ENCODE measurements around the gene GOLGB1.
A peak's percentile ranks its signal among the peaks of the same experiment; 100 is the strongest.
"Not testable (repeated sequence)": the region's sequence is repeated elsewhere in the genome, so short reads cannot be mapped to it uniquely, and the experiment has no call there.

The GOLGB1 gene

DNA sequence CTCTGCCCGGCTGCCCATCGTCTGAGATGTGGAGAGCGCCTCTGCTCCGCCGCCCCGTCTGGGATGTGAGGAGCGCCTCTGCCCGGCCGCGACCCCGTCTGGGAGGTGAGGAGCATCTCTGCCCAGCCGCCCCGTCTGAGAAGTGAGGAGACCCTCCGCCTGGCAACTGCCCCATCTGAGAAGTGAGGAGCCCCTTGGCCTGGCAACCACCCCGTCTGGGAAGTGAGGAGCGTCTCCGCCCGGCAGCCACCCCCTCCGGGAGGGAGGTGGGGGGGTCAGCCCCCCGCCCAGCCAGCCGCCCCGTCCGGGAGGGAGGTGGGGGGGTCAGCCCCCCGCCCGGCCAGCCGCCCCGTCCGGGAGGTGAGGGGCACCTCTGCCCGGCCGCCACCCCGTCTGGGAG lies 60.8 kb downstream of the GOLGB1 start:
- not testable (repeated sequence) for DNase-seq

DNA sequence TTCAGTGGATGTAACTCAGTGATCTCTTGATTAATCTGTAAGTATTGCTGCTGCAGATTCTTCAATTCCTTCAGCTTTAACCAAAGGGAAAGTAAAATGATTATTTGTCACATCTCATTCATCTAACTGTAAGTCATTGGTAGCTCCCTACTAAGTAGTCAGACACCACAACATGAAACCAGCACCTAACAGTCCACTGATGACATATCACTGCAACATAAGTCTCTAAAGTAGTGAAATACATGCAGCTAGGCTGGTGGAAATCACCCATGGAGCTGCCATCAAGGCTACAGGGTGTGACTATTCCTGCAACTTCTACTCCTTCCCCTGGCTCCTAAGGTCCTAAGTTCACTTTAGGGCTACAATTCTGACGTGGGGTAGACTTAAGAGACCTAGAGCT lies 67.7 kb downstream of the GOLGB1 start:
- no peak for DNase-seq

DNA sequence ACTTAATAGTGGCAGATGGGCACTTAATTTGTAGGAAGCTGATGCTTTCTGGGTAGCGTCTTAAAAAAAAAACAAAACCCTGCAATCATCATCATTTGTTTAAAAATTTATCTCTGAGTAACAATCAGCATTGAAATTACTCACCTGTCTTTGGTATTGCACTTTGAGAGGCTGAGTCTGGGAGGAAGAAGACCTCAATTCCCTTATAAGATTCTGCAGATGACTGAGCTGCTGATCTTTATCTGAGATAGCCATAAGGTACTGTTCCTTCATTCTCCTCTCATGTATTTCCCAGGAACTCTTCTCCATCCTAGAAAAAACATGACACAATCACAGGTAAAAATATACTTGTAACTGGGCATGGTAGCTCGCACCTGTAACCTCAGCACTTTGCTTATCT lies 72.4 kb downstream of the GOLGB1 start:
- DNase-seq = no peak

DNA sequence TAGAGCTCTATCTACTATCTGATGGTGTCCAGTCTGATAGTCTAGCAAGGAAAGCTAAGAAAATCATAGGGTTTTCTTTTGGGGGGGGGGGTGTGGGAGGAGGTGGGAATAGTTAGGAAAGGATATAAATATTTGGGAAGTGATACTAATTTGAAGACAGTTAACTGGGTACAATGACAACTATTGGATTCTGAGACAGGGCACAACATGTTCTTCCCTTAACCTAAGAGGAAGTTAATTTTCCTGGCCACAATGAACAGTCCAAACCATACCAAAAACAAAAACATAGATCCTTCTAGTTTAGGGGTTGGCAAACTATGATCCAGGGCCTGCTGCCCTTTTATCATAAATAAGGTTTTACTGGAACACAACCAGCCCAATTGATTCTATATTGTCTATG lies 78.9 kb downstream of the GOLGB1 start:
- DNase-seq = no peak

DNA sequence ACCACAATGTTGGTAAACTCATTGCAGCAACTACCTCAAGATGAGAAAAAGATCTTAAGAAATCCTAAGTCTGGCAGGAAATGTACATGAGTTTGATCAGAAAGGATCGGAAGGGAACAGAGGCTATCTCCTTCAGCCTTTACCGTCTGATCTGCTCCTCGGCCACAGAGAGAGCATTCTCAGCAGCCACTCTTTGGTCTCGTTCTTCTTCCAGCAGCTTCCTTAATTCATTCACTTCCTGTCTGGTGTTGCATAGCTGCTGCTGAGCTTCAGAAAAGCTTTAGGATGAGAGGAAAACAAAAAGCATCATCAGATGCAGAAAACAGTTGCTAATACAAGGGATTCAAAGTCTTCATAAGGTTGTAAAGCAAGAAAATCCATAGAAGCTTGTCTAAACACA lies 82.2 kb downstream of the GOLGB1 start:
- DNase-seq = no peak

DNA sequence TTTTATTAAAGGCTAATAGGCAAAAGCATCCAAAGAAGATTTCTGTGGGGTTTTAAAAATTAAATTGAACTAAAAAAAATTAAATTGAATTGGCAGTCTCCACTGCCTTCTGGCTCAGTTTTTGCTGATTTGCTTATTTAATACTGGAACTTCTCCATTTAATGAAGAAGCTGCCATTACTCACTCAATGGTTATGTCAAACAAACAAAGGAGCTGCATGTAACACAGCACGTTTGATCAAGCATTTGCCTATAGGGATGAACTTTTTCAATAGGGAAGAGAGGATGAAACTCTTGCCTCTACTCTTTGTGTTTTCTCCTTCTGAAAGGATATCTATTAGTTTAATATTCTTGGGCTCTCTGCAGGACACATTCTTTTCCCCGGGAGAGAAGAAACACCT lies 84.1 kb downstream of the GOLGB1 start:
- no peak for DNase-seq

DNA sequence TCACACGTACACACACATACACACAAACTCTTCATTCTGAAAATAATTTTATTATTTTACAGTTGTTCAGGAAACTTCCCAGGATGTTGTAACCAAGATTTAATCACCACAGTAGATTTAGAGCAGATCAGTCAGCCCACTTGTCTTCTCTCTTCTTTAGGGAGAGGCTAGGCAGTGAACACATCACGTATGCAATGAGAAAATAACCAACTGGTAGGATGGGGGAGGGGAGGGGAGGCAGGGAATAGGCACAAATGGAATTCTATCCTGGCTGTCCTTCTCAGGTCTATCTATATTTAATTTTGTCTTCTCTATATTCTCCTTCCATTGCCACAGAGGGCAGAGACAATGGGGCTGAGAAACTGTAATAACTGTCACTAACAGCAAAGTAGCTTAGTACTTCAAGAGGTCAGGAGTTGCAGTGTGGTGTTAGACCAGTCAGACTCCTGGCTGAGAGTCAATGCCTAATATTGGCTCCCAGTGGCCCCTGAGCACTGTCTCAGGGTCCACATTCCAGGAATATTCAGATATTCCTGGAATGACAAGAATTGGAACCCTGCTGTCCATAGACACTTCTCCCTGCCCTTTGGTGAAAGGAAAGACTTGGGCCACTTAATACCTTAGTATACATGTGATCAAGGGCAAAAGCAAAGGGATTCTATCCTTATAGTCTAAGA lies 86.2 kb downstream of the GOLGB1 start:
- no peak for DNase-seq

DNA sequence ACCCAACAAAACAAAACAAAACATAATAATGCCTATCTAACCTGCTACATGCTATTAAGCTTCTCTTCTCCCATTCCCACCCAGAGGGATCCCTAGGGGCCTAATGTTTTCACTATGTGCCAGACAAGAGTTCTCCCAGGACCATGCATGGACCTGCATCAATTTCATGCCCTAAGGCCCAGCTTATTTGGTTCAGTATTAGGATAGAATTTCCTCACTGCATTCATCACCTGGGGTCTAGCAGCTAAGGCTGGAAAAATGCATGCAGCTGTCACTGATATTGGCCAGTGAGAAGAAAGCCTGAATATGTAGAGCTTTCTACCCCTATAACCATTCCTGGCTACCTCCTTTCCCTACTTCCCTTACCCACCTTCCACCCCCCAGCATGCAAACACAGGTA lies 86.8 kb downstream of the GOLGB1 start:
- no peak for DNase-seq

DNA sequence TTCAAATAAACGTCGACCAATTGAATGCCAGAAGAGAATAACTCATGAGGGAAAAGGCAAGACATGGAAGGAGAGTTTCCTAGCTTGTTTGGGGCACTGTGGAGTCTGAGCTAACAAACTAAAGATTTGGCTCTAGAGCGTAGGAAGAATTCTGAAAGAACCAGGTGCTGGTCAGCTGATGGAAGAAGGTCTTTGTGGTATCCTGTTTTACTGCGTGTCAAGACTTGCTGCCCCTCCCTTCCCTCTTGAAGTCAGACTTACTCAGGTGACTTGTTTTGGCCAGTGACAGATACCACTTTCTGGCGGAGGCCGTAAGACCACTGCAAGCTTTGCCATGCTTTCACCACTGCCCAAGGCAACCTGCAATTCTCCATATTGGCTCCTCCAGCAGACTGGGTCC lies 88.2 kb downstream of the GOLGB1 start:
- no peak for DNase-seq

DNA sequence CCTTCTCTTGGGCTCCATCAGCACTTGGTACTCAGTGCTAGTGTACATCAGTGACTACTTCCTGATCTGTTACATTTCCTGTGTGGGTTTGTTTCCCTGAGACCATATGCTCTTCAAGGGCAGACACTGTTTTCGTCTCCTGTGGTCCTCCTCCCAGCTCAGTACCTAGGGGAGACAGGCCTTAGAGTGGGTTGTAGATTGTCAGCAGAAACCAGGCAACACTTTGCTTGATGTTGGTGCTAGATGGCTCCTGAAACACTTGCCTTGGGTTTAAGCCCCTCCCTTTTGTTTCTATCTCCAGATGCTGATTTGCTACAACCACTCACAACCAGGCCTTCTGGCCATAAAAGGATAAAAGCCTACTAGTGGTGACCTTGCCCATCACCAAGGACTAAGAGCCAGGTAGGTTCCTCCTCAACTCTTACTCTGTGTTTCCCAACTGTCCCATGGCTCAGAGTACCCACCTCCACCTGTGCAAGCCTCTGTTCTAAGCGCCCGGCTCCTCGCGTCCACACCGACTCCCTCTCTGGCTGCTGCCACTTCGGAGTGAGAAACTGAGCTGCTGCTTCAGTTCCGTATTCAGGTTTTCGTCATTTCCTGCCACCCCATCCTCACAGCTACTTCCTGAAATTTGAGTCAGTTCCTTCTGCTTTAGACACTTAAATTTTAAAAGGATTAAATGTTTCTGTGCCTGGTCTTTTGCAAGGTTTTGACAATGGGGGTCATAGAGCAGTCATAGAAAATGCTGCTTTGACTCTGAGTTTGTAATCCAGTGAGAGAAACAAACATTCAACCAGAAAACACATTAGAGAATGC lies 89.0 kb downstream of the GOLGB1 start, which contains the start of gene HCLS1:
Gene HCLS1 (minus strand): TSS at position 548 of the 816 bp plus-strand sequence. CDS start 2,556 bp downstream, outside the sequence.
- peak; percentile 73 for DNase-seq

DNA sequence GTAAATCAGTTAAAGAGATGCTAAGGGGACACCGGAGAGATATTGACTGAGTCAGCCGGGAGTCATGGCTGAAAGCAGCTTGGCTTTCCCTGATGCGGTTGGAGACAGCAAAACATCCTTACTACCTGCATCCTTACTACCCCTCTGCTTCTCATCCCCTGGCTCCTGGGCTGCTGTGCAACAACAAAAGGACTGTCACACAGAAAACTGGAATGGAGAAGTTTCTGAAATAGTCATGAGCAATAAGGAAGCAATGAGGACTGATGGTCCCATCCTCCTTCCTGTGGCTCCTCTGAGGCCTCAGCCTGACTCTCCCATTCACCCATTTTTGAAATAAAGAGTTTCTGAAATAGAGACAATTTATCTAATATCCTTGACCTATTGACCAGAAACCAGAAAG lies 90.0 kb downstream of the GOLGB1 start:
- DNase-seq = no peak

DNA sequence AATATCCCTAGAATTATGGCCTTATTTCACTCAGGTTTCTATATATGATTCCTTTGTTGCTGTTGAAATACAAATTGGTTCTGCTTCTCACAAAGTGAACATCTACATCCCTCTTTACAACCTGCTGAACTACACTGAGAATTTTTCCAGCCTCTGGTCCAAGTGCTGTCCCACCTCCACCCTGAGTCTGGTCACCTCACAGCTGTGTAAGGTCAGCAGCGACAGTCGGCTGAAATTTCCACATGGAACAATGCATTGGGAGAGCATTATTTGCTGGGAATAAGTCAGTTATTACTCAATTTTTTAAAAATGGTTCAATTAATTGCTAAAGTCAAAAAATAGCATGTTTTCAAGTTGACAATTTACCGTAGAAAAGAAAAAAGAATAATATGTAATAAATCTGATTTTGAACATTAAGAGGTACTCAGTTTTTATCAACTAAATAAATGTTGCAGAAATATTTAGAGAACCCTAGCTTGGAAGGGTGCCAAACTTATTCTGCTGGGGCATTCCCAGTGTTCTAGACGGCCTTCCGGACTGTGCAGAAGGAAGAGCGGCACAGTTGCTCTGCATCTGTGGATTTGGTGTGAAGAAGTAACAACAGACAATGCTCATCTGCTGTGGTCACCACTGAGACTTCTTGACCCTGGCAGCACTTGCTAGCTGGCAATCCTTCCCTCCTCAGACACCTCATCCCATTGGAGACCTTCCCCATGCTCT lies 90.7 kb downstream of the GOLGB1 start:
- no peak for DNase-seq

DNA sequence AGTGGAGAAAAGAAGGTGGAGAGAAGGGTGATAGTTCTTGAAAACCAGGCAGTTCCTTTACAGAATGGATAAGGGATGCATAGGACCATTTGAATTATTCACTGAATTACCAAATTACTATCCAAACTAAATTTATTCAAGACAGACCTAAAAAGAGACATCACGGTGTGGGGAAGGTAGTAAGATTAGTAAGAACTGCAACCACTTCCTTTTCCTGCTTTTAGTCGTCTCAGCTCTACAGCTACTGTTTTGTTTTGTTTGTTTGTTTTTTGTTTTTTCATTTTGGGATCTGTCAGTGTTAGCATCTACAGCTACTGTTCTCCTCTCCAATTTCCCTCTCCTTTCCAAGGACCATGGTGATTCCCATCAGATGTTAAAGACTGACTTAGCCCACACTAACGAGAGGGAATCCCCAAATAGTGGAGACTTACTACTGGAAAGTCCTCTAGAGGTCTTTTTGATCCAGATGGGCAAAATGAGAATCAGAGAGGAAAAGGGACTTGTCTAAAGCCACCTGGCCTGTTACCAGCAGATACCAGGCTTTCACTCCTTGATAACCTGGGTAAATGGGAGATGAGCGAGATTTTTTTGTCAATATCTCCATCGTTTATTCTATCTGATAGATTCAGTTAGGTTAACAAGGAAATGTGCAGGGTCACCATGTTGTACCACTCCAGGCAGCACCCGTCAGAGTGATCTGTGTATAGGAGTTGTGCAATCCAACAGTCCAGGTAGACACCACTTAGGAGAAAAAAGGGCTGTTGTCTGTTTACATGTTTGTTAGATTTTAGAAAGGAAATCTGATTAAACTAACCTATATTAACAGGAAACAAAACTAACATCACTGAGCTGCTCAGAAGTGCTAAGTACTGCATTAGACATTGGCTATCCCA lies 94.8 kb downstream of the GOLGB1 start:
- no peak for DNase-seq

DNA sequence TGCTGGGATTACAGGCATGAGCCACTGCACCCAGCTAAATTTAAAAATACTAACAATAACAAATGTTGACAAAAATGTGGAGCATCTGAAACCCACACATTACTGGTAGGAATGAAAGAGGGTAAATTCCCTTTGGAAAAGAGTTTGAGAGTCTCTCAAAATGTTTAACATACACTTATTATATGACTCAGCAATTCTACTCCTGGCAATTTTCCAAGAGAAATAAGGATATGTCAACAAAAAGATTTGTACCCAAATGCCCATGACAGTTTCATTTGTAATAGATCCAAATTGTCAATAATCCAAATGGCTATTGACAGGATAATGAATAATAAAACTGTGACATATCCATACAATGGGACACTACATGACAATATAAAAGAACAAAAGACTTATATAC lies 97.9 kb downstream of the GOLGB1 start:
- DNase-seq = no peak

DNA sequence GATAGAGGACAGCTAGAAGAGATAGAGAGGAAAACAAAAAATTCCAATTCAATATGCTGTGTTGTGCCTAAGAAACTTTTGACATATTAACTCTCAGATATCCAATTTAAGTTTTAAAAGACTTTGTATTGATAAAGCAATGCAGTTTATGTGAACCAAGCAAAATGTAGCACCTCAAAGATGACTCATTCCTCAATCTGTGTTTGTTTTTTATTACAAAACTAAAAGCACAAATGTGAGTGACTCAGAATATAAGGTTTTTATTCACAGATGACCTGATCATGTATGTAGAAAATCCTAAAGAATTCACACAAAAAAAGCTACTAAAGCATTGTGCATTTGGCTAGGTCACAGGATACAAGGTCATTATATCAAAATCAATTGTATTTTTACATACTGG lies 99.9 kb downstream of the GOLGB1 start:
- DNase-seq = no peak

DNA sequence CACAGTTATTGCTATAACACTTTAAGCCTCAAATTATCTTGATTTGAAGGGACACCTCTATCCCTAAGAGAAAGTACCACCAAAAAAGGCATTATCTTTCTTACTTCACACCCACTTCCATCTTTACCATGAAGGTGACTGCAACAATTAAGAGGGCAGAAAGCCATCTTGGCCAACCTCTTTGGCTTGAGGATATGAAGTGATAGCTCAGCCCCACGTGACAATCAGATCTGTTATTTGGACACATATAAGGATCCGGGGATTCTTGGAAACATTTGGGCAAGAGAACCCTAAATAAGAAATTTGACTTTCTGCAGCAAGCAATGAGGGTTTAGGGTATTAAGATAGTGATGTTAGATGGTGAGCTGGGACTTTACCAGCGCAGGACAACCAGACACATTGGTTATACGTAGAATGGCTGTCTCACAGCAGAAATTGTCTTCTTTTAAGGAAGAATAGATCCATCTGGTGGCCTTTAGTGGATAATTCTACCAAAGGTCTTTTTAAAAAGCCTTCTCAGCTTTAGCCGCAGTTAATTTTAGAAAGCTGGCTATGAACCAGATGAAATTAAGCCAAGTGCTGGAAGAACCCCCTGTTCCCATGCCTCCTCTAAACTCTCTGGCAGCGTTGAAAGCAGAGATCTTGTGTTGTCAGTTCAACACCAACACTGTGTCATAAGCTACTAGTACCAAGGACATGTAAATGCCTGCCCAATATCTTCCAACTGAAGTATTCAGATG lies 101.2 kb downstream of the GOLGB1 start:
- DNase-seq = no peak

DNA sequence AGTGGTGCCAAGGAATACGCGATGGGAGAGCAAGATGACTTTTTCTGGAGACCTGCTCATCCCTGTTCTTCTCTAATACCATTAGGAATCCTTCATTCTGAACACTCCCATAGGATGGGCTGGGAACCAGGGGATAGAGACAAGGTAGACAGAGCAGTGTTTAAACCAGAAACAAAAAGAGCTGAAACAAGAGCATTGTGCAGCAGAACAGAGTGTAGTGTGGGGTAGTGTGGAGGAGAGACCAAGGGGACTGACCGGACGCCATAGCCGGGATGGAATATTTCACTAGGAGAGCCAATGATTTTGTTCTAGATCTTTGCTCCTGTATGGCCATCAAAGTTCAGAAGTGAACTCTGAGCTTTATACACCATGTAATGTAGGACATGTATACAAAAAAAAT lies 104.5 kb downstream of the GOLGB1 start:
- no peak for DNase-seq

DNA sequence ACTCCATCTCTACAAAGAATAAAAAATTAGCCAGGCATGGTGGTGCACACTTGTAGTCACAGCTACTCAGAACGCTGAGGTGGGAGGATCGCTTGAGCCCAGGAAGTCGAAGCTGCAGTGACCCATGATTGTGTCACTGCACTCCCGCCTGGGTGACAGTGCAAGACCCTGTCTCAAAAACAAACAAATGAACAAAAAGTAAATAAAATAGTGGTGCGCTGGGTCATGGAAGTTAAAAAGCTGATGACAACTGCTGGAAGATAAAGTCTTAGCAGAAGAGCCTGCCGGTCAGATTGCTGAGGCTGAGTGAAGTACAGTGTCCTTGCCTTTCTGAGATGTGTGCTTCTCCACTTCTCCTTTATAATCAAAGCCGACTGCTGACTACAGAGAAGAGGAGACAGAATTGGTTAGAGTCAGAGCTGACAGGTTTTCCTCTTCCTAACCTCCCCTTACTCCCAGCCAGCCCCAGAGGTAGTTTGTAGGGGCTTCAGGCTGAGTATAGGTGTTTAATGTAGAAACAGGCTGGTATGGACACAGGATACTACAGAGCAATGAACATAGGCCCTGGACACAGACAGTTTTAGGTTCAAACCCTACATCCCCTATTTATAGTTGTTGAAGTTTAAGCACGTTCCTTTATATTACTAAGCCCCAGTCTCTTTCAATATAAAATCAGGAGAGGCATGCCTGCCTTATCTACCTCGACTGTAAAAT lies 106.8 kb downstream of the GOLGB1 start:
- DNase-seq = no peak

DNA sequence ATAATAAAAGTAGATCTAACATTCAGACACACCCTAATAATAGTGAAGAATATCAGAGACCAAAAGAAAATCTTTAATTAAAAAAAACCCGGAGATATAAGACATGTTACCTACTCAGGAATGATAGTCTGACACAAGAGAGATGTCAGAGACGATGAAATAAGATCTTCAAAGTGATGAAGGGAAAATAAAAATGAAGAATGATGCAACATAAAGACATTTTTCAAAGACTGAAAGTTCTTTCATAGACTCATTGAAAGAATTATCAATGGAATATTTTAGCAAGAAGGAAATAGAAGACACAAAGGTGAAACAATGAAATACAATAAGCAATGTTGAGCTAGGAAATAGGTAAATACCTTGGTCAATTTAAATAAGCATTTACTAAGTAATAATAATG lies 108.4 kb downstream of the GOLGB1 start:
- no peak for DNase-seq

DNA sequence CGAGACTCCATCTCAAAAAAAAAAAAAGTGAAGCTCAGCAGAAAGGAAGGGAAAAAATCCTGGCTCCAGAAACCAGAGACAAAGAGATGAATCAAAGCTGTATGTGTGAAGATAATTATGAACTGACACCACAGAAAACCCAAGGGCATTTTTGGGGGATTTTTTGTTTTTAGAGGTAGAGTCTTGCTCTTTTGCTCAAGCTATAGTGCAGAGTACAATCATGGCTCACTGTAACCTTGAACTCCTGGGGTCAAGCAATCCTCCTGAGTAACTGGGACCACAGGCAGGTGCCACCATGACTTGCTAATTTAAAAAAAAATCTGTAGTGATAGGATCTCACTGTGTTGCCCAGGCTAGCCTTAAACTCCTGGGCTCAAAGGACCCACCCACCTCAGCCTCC lies 111.6 kb downstream of the GOLGB1 start:
- no peak for DNase-seq

DNA sequence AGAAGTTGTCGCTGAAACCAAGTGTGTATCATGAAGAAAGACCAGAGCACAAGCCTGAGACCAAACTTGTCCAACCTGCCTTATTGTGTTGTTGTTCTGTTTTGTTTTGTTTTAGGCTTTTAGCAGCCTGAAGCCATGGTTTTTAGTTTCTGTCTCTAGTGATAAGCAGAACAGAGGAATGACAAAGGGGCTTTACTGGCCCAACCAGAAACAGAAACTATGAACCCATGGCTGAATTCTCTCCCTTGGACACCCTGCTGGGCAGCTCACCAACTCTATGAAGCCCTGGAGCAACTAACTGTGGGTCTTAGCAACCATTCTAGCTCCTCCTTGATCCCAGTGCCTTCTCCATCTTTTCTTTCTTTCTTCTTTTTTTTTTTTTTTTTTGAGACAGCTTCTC lies 119.2 kb downstream of the GOLGB1 start:
- DNase-seq = no peak

All from stimulated activated CD4-positive, alpha-beta T cell treated with anti-CD3 and anti-CD28 coated beads, Interleukin-4, amount 100 ng/mL, for 24 hours (primary cell).